ENCODE measurements around the gene TANGO2.

GRCh38 chr22:19975707-19976035 is 45.2 kb upstream of the TANGO2 start:
- TF ChIP-seq SPI1 (IDR thresholded peaks at IDR 0.05; ENCODE audit: low read depth, low read length) (no peak), POLR2A (IDR thresholded peaks at IDR 0.05; ENCODE audit: low read depth, low read length) (no peak), TAF1 (IDR thresholded peaks at IDR 0.05; ENCODE audit: low read depth, low read length) (no peak), POLR2AphosphoS5 (IDR thresholded peaks at IDR 0.05; ENCODE audit: low read depth, low read length) (no peak), POU2F2 (IDR thresholded peaks at IDR 0.05; ENCODE audit: low read depth, low read length) (no peak)
